H1 (cell line): ENCODE measurements around the gene ICE1. TPM values are rescaled to one million over a fixed set of nuclear protein-coding genes. Genes with fewer than 3 reads are reported as not detected.
"Not testable (repeated sequence)": the region's sequence is repeated elsewhere in the genome, so short reads cannot be mapped to it uniquely, and the experiment has no call there.

Experiments used
- CTCF ChIA-PET: fragments of 300-600 bp; sonication (Branson Sonifier 250); formaldehyde crosslinking; loops from one replicate; lab custom pipeline; 2021; ENCODE audit not compliant: partially characterized antibody; lab: Charles Lee
- POLR2A ChIA-PET: fragments of 300-600 bp; sonication (Branson Sonifier 250); formaldehyde crosslinking; loops from one replicate; lab custom pipeline; 2021; ENCODE audit warnings: inconsistent platforms; ENCODE audit not compliant: partially characterized antibody; lab: Charles Lee
- DNase-seq, 2 experiments: peaks; one replicate each; pipeline versions ENCODE4 v3.0.0 to v3.0.0-alpha.2; 2010 to 2022; ENCODE audit warnings: low spot score in 2 of 2, low read depth in 1 of 2, mixed read lengths in 1 of 2
- FAIRE-seq: peaks from 2 replicates; lab custom pipeline; 2011; peaks lifted over from hg19 to GRCh38; lab: Jason Lieb, UNC
- H2AFZ ChIP-seq: 2 replicates; pipeline ENCODE4 v1.8.1; 2012; ENCODE audit warnings: low read length, inconsistent platforms
- H2AK5ac ChIP-seq: 2 replicates; pipeline ENCODE4 v1.6.1; 2013; ENCODE audit warnings: low read depth, low read length
- H2BK120ac ChIP-seq: replicated peaks from 2 replicates; pipeline ENCODE3; 2013; ENCODE audit warnings: low read depth, low read length, inconsistent platforms
- H2BK12ac ChIP-seq: 2 replicates; pipeline ENCODE4 v1.6.1; 2013; ENCODE audit warnings: low read depth, low read length
- H2BK15ac ChIP-seq: 2 replicates; pipeline ENCODE4 v1.6.1; 2013; ENCODE audit warnings: low read length
- H2BK20ac ChIP-seq: 2 replicates; pipeline ENCODE4 v1.6.1; 2013; ENCODE audit warnings: low read length
- H2BK5ac ChIP-seq: 2 replicates; pipeline ENCODE4 v1.6.1; 2013; ENCODE audit warnings: low read depth, low read length
- H3K14ac ChIP-seq: 2 replicates; pipeline ENCODE4 v1.6.1; 2013; ENCODE audit warnings: inconsistent platforms; ENCODE audit not compliant: insufficient read length
- H3K18ac ChIP-seq: 2 replicates; pipeline ENCODE4 v1.6.1; 2013; ENCODE audit warnings: low read length; ENCODE audit errors: extremely low read depth
- H3K23ac ChIP-seq: 2 replicates; pipeline ENCODE4 v1.6.1; 2013; ENCODE audit warnings: inconsistent platforms; ENCODE audit not compliant: insufficient read length
- H3K23me2 ChIP-seq: 2 replicates; pipeline ENCODE4 v1.6.1; 2013; ENCODE audit warnings: low read depth, low read length
- H3K27ac ChIP-seq: 2 replicates; pipeline ENCODE4 v1.6.1; 2011; ENCODE audit warnings: low read depth, low read length, inconsistent platforms
- H3K27me3 ChIP-seq, 4 experiments: replicated peaks in 1 of 4; 1 replicate in 1 of 4; 2 replicates in 3 of 4; pipeline versions ENCODE4 v1.6.1 to v1.8.1; 2011 to 2013; ENCODE audit warnings: low read length in 3 of 4, mild to moderate bottlenecking in 3 of 4, inconsistent platforms in 2 of 4, mixed read lengths in 2 of 4, moderate library complexity in 1 of 4; ENCODE audit not compliant: control insufficient read depth in 3 of 4, insufficient read depth in 3 of 4; ENCODE audit errors: extremely low read depth in 1 of 4
- H3K36me3 ChIP-seq, 4 experiments: 2 replicates each; pipeline versions ENCODE4 v1.6.1 to v1.8.1; 2011 to 2013; ENCODE audit warnings: mild to moderate bottlenecking in 4 of 4, low read length in 3 of 4, moderate library complexity in 2 of 4, control low read depth in 1 of 4, inconsistent platforms in 1 of 4; ENCODE audit not compliant: insufficient read depth in 4 of 4, control insufficient read depth in 2 of 4
- H3K4ac ChIP-seq: replicated peaks from 2 replicates; pipeline ENCODE3; 2013; ENCODE audit warnings: low read length, low read depth, mixed read lengths, inconsistent platforms; ENCODE audit not compliant: insufficient read length
- H3K4me1 ChIP-seq, 4 experiments: replicated peaks in 1 of 4; 1 replicate in 1 of 4; 2 replicates in 3 of 4; pipeline versions ENCODE4 v1.6.1 to v1.8.1; 2011 to 2013; ENCODE audit warnings: low read length in 3 of 4, inconsistent platforms in 2 of 4, mixed read lengths in 1 of 4; ENCODE audit not compliant: insufficient read depth in 4 of 4, control insufficient read depth in 3 of 4
- H3K4me2 ChIP-seq, 2 experiments: 2 replicates each; pipeline versions ENCODE4 v1.6.1 to v1.8.1; 2011 to 2013; ENCODE audit warnings: low read depth in 2 of 2, low read length in 2 of 2, control low read depth in 1 of 2, inconsistent platforms in 1 of 2, mild to moderate bottlenecking in 1 of 2; ENCODE audit not compliant: insufficient read depth in 1 of 2
- H3K4me3 ChIP-seq, 4 experiments: fragments of 200-600, 300-600 bp in 1 of 4; sonication (generic), shearing (Covaris generic), sonication (Bioruptor Twin) in 1 of 4; 2 replicates each; pipeline versions ENCODE4 v1.5.1 to v1.8.1; 2011 to 2016; ENCODE audit warnings: low read length in 4 of 4, low read depth in 3 of 4, control low read depth in 2 of 4, inconsistent platforms in 2 of 4, mild to moderate bottlenecking in 2 of 4, mixed read lengths in 1 of 4, moderate library complexity in 1 of 4; ENCODE audit not compliant: insufficient read depth in 2 of 4; ENCODE audit errors: extremely low read depth in 1 of 4
- H3K56ac ChIP-seq: replicated peaks from 2 replicates; pipeline ENCODE3; 2013; ENCODE audit warnings: low read depth, mild to moderate bottlenecking, mixed read lengths, low read length, inconsistent platforms; ENCODE audit not compliant: insufficient read length
- H3K79me1 ChIP-seq: 2 replicates; pipeline ENCODE4 v1.6.1; 2013; ENCODE audit warnings: low read depth, low read length, control low read depth
- H3K79me2 ChIP-seq, 2 experiments: 2 replicates each; pipeline versions ENCODE4 v1.6.1 to v1.8.1; 2012 to 2013; ENCODE audit warnings: low read length in 2 of 2, mild to moderate bottlenecking in 2 of 2, inconsistent platforms in 1 of 2; ENCODE audit not compliant: insufficient read depth in 2 of 2, control insufficient read depth in 1 of 2
- H3K9ac ChIP-seq, 4 experiments: replicated peaks in 1 of 4; 1 replicate in 1 of 4; 2 replicates in 3 of 4; pipeline versions ENCODE4 v1.6.1 to v1.8.1; 2011 to 2013; ENCODE audit warnings: low read depth in 3 of 4, low read length in 3 of 4, control low read depth in 2 of 4, mild to moderate bottlenecking in 2 of 4, moderate library complexity in 2 of 4, inconsistent platforms in 1 of 4; ENCODE audit errors: extremely low read depth in 1 of 4
- H3K9me3 ChIP-seq, 2 experiments: 2 replicates each; pipeline versions ENCODE4 v1.6.1 to v1.8.1; 2012 to 2013; ENCODE audit warnings: mild to moderate bottlenecking in 2 of 2, moderate library complexity in 2 of 2, control low read depth in 1 of 2, inconsistent platforms in 1 of 2, low read depth in 1 of 2, low read length in 1 of 2, mixed read lengths in 1 of 2; ENCODE audit not compliant: insufficient read depth in 2 of 2
- H4K20me1 ChIP-seq, 2 experiments: replicated peaks in 1 of 2; 2 replicates each; pipeline versions ENCODE3 to v1.8.1; 2011 to 2013; ENCODE audit warnings: inconsistent platforms in 2 of 2, low read length in 2 of 2, mild to moderate bottlenecking in 1 of 2; ENCODE audit not compliant: insufficient read depth in 2 of 2, control insufficient read depth in 1 of 2
- H4K5ac ChIP-seq: 2 replicates; pipeline ENCODE4 v1.6.1; 2013; ENCODE audit warnings: low read length, low read depth, mixed read lengths, inconsistent platforms; ENCODE audit not compliant: insufficient read length
- H4K8ac ChIP-seq: 2 replicates; pipeline ENCODE4 v1.8.0; 2013; ENCODE audit warnings: mild to moderate bottlenecking, moderate library complexity, low read length, inconsistent platforms; ENCODE audit not compliant: insufficient read depth; ENCODE audit errors: extremely low read depth
- H4K91ac ChIP-seq: replicated peaks from 2 replicates; pipeline ENCODE3; 2013; ENCODE audit warnings: low read length, mixed read lengths, inconsistent platforms; ENCODE audit not compliant: insufficient read length
- WGBS, 2 experiments: shearing (Covaris generic) in 1 of 2; methylation state at CpG; one replicate each; pipeline versions ENCODE4 v1.1.6 to v1.1.7; 2013 to 2015; ENCODE audit warnings: low lambda C conversion rate in 2 of 2, mixed read lengths in 2 of 2, inconsistent platforms in 1 of 2, low coverage in 1 of 2, missing lambda C conversion rate in 1 of 2; ENCODE audit not compliant: insufficient replicate concordance in 2 of 2, insufficient coverage in 1 of 2, insufficient read length in 1 of 2; ENCODE audit errors: extremely low coverage in 1 of 2, missing lambda C conversion rate in 1 of 2; 5-methylcytosine and 5-hydroxymethylcytosine counted together
- polyA plus RNA-seq, 7 experiments: library from polyadenylated mRNA; depleted of rRNA in 3 of 7; stranded (reverse) in 5 of 7; unstranded in 2 of 7; fragments of >200 nt in 5 of 7; fragments of 200-250 nt in 2 of 7; gene quantifications; 1 replicate in 5 of 7; 2 replicates in 1 of 7; 4 replicates in 1 of 7; pipeline versions ENCODE4 v1.2.1 to v1.2.3, GENCODE V29; 2011 to 2013; ENCODE audit warnings: missing spikeins in 2 of 7, mixed read lengths in 2 of 7
- total RNA-seq: library from RNA; stranded (reverse); fragmentation: NEBNext Ultra II Directional; extraction: Animal tissue kit (Norgen Biotek cat#: 25700); gene quantifications from 2 replicates; pipeline ENCODE4 v1.2.1, GENCODE V29; 2021

Gene ICE1
- total and polyA plus RNA-seq, 2 of the 8 experiments (the other 6 are each of a cell fraction or from before 2014, with no cell fraction given): 11.8 to 53.9 TPM

DNA sequence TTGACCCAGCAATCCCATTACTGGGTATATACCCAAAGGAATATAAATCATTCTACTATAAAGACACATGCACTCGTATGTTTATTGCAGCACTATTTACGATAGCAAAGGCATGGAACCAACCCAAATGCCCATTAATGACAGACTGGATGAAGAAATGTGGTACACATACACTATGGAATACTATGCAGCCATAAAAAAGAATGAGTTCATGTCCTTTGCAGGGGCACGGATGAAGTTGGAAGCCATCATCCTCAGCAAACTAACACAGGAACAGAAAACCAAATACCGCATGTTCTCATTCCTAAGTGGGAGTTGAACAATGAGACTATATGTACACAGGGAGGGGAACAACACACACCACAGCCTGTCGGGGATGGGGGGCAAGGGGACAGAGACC lies 8.6 kb upstream of the ICE1 start:
- H2AFZ ChIP-seq, H3K23ac ChIP-seq, H3K9ac ChIP-seq, H2BK120ac ChIP-seq, H3K23me2 ChIP-seq, CTCF ChIA-PET, DNase-seq, H3K79me1 ChIP-seq, H3K4me1 ChIP-seq, H3K79me2 ChIP-seq, H3K4me3 ChIP-seq, H4K5ac ChIP-seq, H2BK5ac ChIP-seq, H2BK20ac ChIP-seq, POLR2A ChIA-PET, H4K20me1 ChIP-seq, H3K27ac ChIP-seq, H3K4me2 ChIP-seq, H3K36me3 ChIP-seq, H3K18ac ChIP-seq, H4K91ac ChIP-seq, H4K8ac ChIP-seq, H3K27me3 ChIP-seq, H3K56ac ChIP-seq, H2AK5ac ChIP-seq, H3K4ac ChIP-seq, H2BK12ac ChIP-seq, H3K14ac ChIP-seq, H2BK15ac ChIP-seq, FAIRE-seq: not testable (repeated sequence)
- peaks cover 11 to 18% of the 10 kb centered on the region in 2 experiments for H3K9me3 ChIP-seq
- 81% methylated on average over 5 of the region's 5 CpGs; no CpG with 5 or more reads in 1 of the 2 experiments for WGBS, 2 experiments
